HPDE6-E6E7 (cell line): ENCODE results near the gene CACNG1.
"Not testable (repeated sequence)": the region's sequence is repeated elsewhere in the genome, so short reads cannot be mapped to it uniquely, and the experiment has no call there.

Experiments used
- DNase-seq: peaks from one replicate; pipeline ENCODE4 v3.0.0; 2011; ENCODE audit warnings: missing footprints; ENCODE audit errors: extremely low spot score

Gene CACNG1

DNA sequence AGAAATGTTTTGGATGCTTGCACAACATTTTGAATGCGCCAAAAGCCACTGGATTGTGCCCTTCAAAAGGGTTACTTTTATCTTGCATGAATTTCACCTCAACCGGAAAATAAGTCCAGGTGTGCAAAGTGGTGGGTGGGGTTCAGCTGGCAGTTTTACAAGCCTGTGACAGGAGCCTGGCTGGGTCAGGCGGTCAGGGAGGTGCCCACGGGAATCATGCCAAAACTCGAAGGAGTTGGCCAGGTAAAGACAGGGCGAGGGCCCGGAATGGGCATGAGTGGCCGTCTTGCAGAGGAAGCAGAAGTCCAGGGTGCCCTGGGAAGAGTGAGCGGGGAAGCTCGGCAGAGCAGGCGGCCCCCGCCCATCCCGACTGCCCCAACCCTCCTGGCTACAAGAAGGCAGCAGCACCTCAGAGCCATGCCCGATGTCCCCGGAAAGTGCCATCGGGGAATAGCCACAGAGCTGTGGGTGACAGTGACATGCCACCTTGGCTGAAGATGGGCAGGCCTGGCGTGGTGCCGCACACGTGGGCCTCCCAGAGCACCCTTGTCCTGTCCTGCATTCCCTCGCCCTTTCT, 19.1 kb upstream of the CACNG1 start:
- no peak for DNase-seq

DNA sequence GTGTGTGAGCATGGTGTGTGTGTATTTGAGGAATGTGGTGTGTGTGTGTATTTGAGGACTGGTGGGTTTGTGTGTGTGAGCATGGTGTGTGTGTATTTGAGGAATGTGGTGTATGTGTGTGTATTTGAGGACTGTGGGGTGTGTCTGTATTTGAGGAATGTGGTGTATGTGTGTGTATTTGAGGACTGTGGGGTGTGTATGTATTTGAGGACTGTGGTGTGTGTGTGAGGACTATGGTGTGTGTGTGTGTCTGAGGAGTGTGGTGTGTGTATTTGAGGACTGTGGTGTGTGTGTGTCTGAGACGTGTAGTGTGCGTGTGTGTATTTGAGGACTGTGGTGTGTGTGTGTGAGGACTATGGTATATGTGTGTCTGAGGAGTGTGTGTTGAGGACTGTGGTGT, 18.0 kb upstream of the CACNG1 start:
- no peak for DNase-seq

GRCh38 chr17:67027031-67027628, 17.2 kb upstream of the CACNG1 start:
- no peak for DNase-seq

DNA sequence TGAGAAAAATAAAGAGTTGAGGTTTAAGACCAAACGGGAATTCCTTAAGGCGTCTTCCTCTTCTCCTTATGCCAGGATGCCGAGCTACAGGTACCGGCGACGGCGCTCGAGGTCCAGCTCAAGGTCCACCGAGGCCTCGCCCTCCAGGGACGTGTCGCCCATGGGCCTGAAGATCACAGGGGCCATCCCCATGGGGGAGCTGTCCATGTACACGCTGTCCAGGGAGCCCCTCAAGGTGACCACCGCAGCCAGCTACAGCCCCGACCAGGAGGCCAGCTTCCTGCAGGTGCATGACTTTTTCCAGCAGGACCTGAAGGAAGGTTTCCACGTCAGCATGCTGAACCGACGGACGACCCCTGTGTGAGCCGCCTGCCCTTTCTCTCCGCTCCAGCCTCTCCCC, 13.7 kb upstream of the CACNG1 start:
- no peak for DNase-seq

- no peak for DNase-seq
Observed at GRCh38 chr17:67032382-67032781, 12.0 kb upstream of the CACNG1 start.

DNA sequence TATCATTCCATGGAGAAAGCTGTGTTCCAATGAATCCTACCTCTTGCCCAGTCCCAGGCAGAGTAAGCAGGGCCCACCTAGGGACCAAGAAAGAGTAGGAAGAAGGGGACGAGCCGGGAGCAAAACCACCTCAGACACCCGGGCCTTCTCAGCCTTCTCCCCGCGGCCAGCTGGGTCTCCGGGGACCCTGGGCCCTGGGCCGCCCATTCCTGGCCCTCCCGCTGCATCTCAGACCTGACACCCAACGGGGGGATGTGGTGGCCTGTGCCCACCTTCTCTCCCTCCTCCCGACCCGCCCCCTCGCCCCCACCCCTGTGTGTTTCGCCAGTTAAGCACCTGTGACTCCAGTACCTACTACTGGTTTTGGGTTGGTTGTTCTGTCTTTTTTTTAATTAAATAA, 11.4 kb upstream of the CACNG1 start:
- DNase-seq, result no peak

GRCh38 chr17:67033613-67034012, 10.7 kb upstream of the CACNG1 start:
- DNase-seq, result no peak

- no peak for DNase-seq
Observed at GRCh38 chr17:67035131-67036083, 8.9 kb upstream of the CACNG1 start.

DNA sequence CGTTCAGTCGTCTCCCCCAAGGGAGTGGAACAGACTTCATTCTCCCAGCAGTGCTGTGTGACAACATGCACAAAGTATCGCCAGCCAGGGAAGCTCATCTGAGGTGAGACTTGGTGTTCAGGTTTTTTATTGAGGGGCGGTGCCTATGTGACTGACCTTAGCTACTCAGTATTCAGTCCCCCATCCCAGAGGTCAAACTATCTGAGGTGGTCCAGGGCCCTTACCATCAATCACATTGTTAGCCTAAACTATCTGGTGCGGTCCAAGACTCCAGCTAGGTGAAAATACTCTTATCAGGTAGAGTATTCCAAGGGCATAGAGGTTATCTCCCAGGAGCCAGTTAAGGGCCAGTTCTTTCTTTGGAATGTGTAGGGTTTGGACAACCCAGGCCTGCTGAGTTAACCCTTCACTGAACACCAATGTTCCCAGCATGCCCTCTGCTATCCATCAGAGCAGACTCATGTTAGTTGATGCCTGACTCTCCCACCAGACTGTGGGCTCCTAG, 5.4 kb upstream of the CACNG1 start:
- DNase-seq, result no peak

- no peak for DNase-seq
Observed at GRCh38 chr17:67040652-67041051, 3.7 kb upstream of the CACNG1 start.

DNA sequence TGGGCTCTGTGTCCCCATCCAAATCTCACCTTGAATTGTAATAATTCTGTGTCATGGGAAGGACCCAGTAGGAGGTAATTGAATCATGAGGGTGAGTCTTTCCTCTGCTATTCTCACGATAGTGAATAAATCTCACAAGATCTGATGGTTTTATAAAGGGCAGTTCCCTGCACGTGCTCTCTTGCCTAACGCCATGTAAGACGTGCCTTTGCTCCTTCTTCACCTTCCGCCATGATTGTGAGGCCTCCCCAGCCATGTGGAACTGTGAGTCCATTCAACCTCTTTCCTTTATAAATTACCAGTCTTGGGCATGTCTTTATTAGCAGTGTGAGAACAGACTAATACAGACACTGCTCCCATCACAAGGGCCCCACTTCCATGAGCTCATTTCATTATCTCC, 3.2 kb upstream of the CACNG1 start:
- DNase-seq, result not testable (repeated sequence)

DNA sequence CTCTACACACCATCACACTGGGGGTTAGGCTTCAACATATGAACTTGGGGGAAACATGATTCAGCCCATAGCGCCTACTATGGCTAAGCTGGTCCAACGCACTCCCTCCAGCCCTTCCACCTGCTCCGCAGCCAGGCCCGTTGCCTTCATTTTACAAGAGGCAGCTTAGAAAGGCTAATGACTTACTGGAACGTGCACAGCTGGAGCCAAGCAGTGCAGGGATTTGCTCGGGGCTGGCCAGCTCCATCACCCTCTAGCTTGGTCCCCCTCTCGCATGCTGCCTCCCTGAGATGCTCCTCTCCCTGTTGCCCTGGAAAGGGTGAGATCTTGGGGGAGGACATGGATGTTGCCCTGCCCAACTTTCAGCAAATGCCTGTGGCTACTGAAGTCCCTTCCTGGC, 2.8 kb upstream of the CACNG1 start:
- no peak for DNase-seq

GRCh38 chr17:67041941-67042899, 2.1 kb upstream of the CACNG1 start:
- no peak for DNase-seq

DNA sequence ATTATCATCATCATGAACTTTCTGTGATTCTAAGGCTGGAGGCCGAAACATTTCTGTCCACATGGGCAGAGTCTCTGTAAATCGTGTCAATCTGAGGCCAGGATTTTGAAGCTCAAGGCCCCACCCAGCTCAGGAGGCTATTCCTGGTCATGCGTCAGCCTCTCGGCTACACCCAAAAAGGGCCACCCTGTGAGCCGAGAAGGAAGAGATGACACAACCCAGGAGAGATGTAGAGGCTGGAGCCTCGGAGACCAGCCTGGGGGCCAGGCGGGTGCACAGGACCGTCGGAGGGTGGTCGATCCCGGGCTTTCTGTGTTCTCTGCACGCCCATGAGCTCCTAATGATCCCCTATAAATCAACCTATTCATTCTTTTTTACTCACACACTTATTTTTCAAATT, 1.1 kb upstream of the CACNG1 start:
- no peak for DNase-seq

- DNase-seq, result no peak
Observed at GRCh38 chr17:67044940-67045339, 586 bp downstream of the CACNG1 start.

- DNase-seq, result no peak
Observed at GRCh38 chr17:67046398-67046797, 2.0 kb downstream of the CACNG1 start.

DNA sequence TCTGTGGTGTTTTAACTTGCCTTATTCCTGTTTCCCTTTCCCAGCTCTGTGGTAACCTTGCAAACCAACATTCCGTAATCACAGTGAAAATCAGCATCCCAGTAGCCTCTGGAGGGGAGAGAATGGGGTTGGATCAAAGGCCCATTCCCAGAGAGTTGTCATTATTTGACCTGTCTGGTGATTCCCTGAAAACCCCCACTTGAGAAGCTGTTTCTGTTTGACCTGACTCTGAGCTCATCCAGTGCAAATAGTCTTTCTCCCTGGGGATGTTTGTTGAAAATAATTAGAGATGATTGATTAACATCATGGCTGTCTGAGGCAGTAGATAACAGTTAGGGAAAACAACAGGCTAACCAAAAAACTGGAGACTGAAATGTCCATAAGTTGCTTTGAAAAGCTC, 3.0 kb downstream of the CACNG1 start:
- no peak for DNase-seq

GRCh38 chr17:67049025-67049739, 4.8 kb downstream of the CACNG1 start:
- DNase-seq, result no peak

GRCh38 chr17:67050066-67050465, 5.7 kb downstream of the CACNG1 start:
- no peak for DNase-seq

DNA sequence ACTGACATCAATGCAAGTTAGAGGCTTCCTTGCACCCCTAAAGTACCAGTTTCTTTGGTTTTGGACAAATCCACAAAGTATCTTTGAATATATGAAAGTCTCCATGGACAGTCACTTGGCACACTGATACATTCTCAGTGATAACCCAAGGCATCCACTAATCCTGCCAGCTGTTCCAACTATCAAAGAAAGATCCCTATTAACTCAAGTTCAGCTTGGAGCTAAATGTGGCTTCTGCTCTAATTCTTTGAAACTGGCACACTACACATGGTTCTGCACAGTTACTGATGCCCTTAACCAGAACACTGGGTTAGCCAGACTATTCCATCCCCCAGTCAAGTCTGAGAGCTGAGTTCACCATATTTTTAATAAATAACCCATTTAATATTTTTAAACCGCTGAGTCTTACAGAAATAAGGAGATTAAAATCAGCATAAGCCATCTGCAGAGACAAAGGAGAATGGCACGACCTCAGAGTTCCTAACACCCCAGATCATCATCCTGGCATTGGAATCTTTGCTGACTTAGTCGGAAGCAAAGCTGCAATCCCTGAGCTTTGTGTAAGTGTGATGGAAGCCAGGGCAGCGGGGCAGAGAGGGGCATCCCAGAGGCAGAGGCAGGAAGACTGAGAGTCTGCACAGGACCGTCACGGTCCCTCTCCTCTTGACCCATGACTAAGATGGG, 6.3 kb downstream of the CACNG1 start:
- DNase-seq, result no peak
